Measurements from ENCODE around the gene DNM3.

DNA sequence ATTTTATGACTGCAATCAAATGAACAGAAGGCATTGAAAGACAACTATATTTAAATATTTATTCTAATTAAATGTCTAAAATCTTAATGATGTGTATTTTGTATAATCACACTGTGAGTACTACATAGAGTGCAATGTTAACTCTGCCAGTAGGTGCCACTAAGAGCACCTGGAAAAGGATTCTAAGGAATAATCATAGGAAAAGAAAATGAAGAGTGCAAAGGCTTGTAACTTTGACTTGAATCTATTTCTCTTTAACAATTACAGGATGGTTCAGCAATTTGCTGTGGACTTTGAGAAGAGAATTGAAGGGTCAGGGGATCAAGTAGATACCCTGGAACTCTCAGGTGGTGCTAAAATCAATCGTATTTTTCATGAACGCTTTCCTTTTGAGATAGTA, 200.4 kb downstream of the DNM3 start:
- TF ChIP-seq POLR2A (IDR thresholded peaks at IDR 0.05; ENCODE audit: low read length) (no peak), GATA1 (IDR thresholded peaks at IDR 0.05; ENCODE audit: low read depth, low read length) (no peak)
